Muscle layer of colon (tissue), 2 donors: ENCODE results near the gene RTRAF.

Experiments used
- H3K27ac ChIP-seq: one replicate; pipeline ENCODE4 v1.7.0; 2013; ENCODE audit warnings: low read depth, mild to moderate bottlenecking, low read length, moderate library complexity
- H3K27me3 ChIP-seq, 2 donors: one replicate each; pipeline ENCODE4 v1.7.0; 2013; ENCODE audit warnings: low read length in 2 of 2, mild to moderate bottlenecking in 2 of 2; ENCODE audit not compliant: insufficient read depth in 2 of 2, control insufficient read depth in 1 of 2
- H3K36me3 ChIP-seq: one replicate; pipeline ENCODE4 v1.7.0; 2013; ENCODE audit warnings: mild to moderate bottlenecking, low read length; ENCODE audit not compliant: insufficient read depth
- H3K4me1 ChIP-seq: one replicate; pipeline ENCODE4 v1.7.0; 2013; ENCODE audit warnings: mild to moderate bottlenecking, low read length; ENCODE audit not compliant: insufficient read depth
- H3K4me3 ChIP-seq, 2 donors: one replicate each; pipeline ENCODE4 v1.7.0; 2013; ENCODE audit warnings: low read length in 2 of 2, low read depth in 1 of 2, mild to moderate bottlenecking in 1 of 2, moderate library complexity in 1 of 2
- H3K9ac ChIP-seq: one replicate; pipeline ENCODE4 v1.7.0; 2013; ENCODE audit warnings: low read length
- H3K9me3 ChIP-seq: one replicate; pipeline ENCODE4 v1.7.0; 2013; ENCODE audit warnings: mild to moderate bottlenecking, low read length
- donor health status: abdominal sarcoma.
- donor health status: Adenocarcinoma of cecum.

RTRAF gene

GRCh38 chr14:52052288-52052943, 63.1 kb downstream of the RTRAF start:
- peaks cover 12% of the 10 kb centered on the region for H3K36me3 ChIP-seq
- H3K9me3 ChIP-seq = no peaks in the 10 kb centered on the region
- peaks cover 76% of the 10 kb centered on the region for H3K4me1 ChIP-seq
- no peak overlapping the region for H3K4me3 ChIP-seq
- no peak overlapping the region for H3K9ac ChIP-seq
- no peaks in the 10 kb centered on the region for H3K27me3 ChIP-seq
- H3K27ac ChIP-seq = peak overlapping the region; percentile 45

- H3K9ac ChIP-seq = no peak overlapping the region
- peak overlapping the region; percentile 45 for H3K27ac ChIP-seq
- no peaks in the 10 kb centered on the region for H3K9me3 ChIP-seq
- peaks cover 12% of the 10 kb centered on the region for H3K36me3 ChIP-seq
- peaks cover 70% of the 10 kb centered on the region for H3K4me1 ChIP-seq
- H3K4me3 ChIP-seq = no peak overlapping the region
- H3K27me3 ChIP-seq = no peaks in the 10 kb centered on the region
These were observed 63.7 kb downstream of the RTRAF start for GRCh38 chr14:52053044-52053443.

- Histone ChIP-seq H3K27ac (no peak overlapping the region), H3K4me1 (peaks cover 67% of the 10 kb centered on the region)
These were observed 65.3 kb downstream of the RTRAF start for GRCh38 chr14:52054678-52055077.

GRCh38 chr14:52055167-52055566, 65.8 kb downstream of the RTRAF start:
- Histone ChIP-seq H3K27ac (no peak overlapping the region), H3K9me3 (no peaks in the 10 kb centered on the region), H3K4me3 (no peak overlapping the region), H3K27me3 (no peaks in the 10 kb centered on the region), H3K9ac (no peak overlapping the region), H3K36me3 (peaks cover 16% of the 10 kb centered on the region), H3K4me1 (peaks cover 67% of the 10 kb centered on the region)

More at GRCh38 chr14:52054678-52055077, 65.3 kb downstream of the RTRAF start:
- Histone ChIP-seq H3K9me3 (no peaks in the 10 kb centered on the region), H3K4me3 (no peak overlapping the region), H3K9ac (no peak overlapping the region), H3K27me3 (no peaks in the 10 kb centered on the region), H3K36me3 (peaks cover 16% of the 10 kb centered on the region)

- Histone ChIP-seq H3K4me1 (peaks cover 65% of the 10 kb centered on the region), H3K4me3 (no peak overlapping the region), H3K9me3 (no peaks in the 10 kb centered on the region), H3K27me3 (no peaks in the 10 kb centered on the region), H3K27ac (no peak overlapping the region), H3K9ac (no peak overlapping the region), H3K36me3 (peaks cover 10% of the 10 kb centered on the region)
These were observed 69.0 kb downstream of the RTRAF start for GRCh38 chr14:52058341-52058740.

- no peaks in the 10 kb centered on the region for H3K9me3 ChIP-seq
- peak overlapping the region; percentile 45 for H3K27ac ChIP-seq
- no peak overlapping the region for H3K9ac ChIP-seq
- H3K4me1 ChIP-seq = peaks cover 62% of the 10 kb centered on the region
- peaks cover 4% of the 10 kb centered on the region for H3K36me3 ChIP-seq
- H3K4me3 ChIP-seq = no peak overlapping the region
- H3K27me3 ChIP-seq = no peaks in the 10 kb centered on the region
These were observed 70.3 kb downstream of the RTRAF start for GRCh38 chr14:52059649-52060048.

GRCh38 chr14:52060080-52060479, 70.7 kb downstream of the RTRAF start:
- Histone ChIP-seq H3K36me3 (peaks cover 4% of the 10 kb centered on the region), H3K27ac (peak overlapping the region; percentile 45), H3K9me3 (no peaks in the 10 kb centered on the region), H3K27me3 (no peaks in the 10 kb centered on the region), H3K4me3 (no peak overlapping the region), H3K9ac (no peak overlapping the region), H3K4me1 (peaks cover 58% of the 10 kb centered on the region)
